ENCODE data around the gene SPPL3.

The SPPL3 gene

DNA sequence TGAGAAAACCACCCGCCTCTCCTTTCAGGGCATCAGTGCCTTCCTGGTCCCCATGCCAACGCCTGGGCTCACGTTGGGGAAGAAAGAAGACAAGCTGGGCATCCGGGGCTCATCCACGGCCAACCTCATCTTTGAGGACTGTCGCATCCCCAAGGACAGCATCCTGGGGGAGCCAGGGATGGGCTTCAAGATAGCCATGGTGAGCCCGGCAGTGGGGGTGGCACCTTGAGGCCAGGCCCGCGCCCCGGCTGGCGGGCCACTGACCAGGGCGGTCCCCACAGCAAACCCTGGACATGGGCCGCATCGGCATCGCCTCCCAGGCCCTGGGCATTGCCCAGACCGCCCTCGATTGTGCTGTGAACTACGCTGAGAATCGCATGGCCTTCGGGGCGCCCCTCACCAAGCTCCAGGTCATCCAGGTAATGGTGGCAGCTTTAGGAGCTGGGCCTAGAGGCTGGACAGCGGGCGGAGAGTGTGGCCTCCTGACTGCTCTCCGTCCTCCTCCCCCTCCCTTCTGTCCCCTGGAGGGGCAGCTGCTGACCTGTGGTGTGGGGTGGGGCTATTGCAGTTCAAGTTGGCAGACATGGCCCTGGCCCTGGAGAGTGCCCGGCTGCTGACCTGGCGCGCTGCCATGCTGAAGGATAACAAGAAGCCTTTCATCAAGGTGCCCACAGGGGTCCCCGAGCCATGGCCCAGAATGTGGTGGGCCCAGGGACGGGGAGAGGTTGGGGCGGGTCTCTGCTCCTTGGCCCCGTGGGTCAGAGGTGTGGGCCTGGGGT is 165.7 kb downstream of the SPPL3 start (continued):
- TF ChIP-seq, protein P1, sequence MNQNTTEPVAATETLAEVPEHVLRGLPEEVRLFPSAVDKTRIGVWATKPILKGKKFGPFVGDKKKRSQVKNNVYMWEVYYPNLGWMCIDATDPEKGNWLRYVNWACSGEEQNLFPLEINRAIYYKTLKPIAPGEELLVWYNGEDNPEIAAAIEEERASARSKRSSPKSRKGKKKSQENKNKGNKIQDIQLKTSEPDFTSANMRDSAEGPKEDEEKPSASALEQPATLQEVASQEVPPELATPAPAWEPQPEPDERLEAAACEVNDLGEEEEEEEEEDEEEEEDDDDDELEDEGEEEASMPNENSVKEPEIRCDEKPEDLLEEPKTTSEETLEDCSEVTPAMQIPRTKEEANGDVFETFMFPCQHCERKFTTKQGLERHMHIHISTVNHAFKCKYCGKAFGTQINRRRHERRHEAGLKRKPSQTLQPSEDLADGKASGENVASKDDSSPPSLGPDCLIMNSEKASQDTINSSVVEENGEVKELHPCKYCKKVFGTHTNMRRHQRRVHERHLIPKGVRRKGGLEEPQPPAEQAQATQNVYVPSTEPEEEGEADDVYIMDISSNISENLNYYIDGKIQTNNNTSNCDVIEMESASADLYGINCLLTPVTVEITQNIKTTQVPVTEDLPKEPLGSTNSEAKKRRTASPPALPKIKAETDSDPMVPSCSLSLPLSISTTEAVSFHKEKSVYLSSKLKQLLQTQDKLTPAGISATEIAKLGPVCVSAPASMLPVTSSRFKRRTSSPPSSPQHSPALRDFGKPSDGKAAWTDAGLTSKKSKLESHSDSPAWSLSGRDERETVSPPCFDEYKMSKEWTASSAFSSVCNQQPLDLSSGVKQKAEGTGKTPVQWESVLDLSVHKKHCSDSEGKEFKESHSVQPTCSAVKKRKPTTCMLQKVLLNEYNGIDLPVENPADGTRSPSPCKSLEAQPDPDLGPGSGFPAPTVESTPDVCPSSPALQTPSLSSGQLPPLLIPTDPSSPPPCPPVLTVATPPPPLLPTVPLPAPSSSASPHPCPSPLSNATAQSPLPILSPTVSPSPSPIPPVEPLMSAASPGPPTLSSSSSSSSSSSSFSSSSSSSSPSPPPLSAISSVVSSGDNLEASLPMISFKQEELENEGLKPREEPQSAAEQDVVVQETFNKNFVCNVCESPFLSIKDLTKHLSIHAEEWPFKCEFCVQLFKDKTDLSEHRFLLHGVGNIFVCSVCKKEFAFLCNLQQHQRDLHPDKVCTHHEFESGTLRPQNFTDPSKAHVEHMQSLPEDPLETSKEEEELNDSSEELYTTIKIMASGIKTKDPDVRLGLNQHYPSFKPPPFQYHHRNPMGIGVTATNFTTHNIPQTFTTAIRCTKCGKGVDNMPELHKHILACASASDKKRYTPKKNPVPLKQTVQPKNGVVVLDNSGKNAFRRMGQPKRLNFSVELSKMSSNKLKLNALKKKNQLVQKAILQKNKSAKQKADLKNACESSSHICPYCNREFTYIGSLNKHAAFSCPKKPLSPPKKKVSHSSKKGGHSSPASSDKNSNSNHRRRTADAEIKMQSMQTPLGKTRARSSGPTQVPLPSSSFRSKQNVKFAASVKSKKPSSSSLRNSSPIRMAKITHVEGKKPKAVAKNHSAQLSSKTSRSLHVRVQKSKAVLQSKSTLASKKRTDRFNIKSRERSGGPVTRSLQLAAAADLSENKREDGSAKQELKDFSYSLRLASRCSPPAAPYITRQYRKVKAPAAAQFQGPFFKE (tag by site-specific recombination; IDR thresholded peaks at IDR 0.05; ENCODE audit: borderline replicate concordance) = no peak
- TF ChIP-seq YY2 (tag by site-specific recombination; IDR thresholded peaks at IDR 0.05) = no peak

DNA sequence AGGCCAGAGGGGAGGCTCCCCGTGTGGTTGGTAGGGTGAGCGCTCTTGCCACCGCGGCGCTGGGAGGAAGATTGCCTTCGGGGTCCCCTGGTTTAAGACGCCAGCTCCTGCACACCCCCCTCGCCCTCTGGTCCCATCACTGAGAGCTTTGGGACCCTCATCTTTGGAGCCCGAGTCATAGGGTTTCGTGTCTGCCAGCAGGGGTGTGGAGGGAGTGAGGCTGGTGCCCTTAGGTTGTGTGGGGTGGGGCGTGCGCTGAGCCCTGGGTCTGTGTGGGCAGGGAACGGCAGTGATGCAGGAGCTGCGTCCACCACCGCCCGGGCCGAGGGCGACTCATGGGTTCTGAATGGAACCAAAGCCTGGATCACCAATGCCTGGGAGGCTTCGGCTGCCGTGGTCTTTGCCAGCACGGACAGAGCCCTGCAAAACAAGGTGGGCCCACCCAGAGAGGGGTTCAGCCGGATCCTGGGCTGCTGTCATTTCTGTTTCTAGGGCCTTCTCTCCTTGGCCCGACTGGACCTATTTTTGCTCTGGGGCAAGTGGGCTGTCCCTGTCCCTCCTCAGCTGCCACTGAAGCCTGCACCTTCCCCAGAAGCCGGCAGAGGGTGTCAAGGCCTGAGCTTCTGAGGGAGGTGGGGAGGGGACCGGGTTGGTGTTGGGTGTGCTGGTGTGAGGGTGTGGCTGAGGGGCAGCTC is 166.5 kb downstream of the SPPL3 start:
- H3K36me3 ChIP-seq (ENCODE audit: control insufficient read depth in 2 of 2, insufficient read depth in 1 of 2, low read length in 2 of 2) = peaks cover 0 to 27% of the 10 kb centered on the region in 2 experiments; a peak in 2 of 3 replicates
- POLR2A ChIA-PET = no interaction called here
- TF ChIP-seq ZNF404 (tag by site-specific recombination; IDR thresholded peaks at IDR 0.05) (no peak), ZNF654 (tag by site-specific recombination; IDR thresholded peaks at IDR 0.05; ENCODE audit: low read depth) (peak; percentile 14; the same call in 1 of the 2 replicates), ZNF629 (tag by site-specific recombination; IDR thresholded peaks at IDR 0.05) (no peak), KLF10 (tag by site-specific recombination; IDR thresholded peaks at IDR 0.05) (no peak)
- TF ChIP-seq, protein P2, sequence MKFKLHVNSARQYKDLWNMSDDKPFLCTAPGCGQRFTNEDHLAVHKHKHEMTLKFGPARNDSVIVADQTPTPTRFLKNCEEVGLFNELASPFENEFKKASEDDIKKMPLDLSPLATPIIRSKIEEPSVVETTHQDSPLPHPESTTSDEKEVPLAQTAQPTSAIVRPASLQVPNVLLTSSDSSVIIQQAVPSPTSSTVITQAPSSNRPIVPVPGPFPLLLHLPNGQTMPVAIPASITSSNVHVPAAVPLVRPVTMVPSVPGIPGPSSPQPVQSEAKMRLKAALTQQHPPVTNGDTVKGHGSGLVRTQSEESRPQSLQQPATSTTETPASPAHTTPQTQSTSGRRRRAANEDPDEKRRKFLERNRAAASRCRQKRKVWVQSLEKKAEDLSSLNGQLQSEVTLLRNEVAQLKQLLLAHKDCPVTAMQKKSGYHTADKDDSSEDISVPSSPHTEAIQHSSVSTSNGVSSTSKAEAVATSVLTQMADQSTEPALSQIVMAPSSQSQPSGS (tag by site-specific recombination; IDR thresholded peaks at IDR 0.05; ENCODE audit: low read depth) = no peak
- no peak overlapping the region for H3K27ac ChIP-seq (ENCODE audit: extremely low read depth, low read depth, low read length)
- CTCF ChIA-PET = interaction anchor here (0.5 to 2.0 kb wide), 3 partner anchors 226 to 800 kb away, joined by 3 to 5 read pairs (median 4); no protein-coding TSS in a partner anchor
- no peaks in the 10 kb centered on the region for H3K4me1 ChIP-seq (ENCODE audit: control insufficient read depth, insufficient read depth, low read length)
- H3K4me3 ChIP-seq (ENCODE audit: low read depth, low read length) = no peak overlapping the region
- H3K9me3 ChIP-seq (ENCODE audit: control insufficient read depth, insufficient read depth, low read depth, low read length) = no peaks in the 10 kb centered on the region

DNA sequence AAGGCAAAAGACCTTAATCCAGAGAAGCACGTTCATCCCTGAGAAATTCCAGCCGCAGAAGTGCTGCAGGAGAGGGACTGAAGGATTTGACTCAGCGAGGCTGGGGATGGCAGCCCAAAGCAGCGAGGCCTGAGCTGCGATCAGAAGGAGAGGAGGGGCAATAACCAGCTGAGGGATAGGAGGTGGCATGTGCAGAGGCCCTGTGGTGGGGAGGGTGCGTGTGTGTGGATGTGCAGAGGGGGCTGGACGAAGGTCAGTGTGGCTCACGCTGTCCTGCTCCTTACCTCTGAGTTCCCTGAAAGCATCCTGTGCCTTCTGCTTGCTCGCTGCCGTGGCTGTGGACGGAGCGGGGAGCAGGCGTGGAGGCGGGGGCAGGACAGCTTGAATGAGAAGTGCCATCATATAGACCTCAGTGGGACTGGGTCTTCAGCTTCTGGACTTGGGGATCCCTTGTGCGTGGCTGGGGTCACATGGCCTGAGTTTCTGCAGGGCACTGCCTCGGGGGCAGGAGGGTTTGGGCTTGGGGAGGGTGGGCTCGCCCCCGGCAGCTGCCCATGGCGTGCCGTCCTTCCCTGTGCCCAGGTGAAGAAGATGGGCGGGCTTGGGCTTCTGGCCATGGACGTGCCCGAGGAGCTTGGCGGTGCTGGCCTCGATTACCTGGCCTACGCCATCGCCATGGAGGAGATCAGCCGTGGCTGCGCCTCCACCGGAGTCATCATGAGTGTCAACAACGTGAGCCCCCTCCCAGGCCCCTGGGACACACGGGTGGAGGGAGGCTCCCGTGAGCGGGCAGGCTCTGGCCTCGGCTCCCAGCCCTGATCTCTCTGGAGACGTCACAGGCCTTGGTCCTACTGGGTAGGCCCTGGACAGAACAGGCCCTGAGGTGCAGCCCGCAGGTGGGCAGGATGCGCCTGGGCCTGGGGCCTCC is 167.5 kb downstream of the SPPL3 start:
- Histone ChIP-seq H3K4me3 (ENCODE audit: low read depth, low read length) (no peak overlapping the region), H3K9me3 (ENCODE audit: control insufficient read depth, insufficient read depth, low read depth, low read length) (no peaks in the 10 kb centered on the region), H3K36me3 (ENCODE audit: control insufficient read depth in 2 of 2, insufficient read depth in 1 of 2, low read length in 2 of 2) (peaks cover 0 to 27% of the 10 kb centered on the region in 2 experiments; a peak in 2 of 3 replicates), H3K4me1 (ENCODE audit: control insufficient read depth, insufficient read depth, low read length) (no peaks in the 10 kb centered on the region), H3K27ac (ENCODE audit: extremely low read depth, low read depth, low read length) (no peak overlapping the region)
- TF ChIP-seq ZBTB17 (tag by site-specific recombination; IDR thresholded peaks at IDR 0.05) (peak; percentile 86), ZNF174 (tag by site-specific recombination; IDR thresholded peaks at IDR 0.05) (no peak), ZNF623 (tag by site-specific recombination; IDR thresholded peaks at IDR 0.05) (peak; percentile 87), ZNF561 (tag by site-specific recombination; IDR thresholded peaks at IDR 0.05; ENCODE audit: borderline replicate concordance) (no peak)
- ChIA-PET POLR2A (no interaction called here), CTCF (interaction anchor here (0.6 to 2.0 kb wide), 2 partner anchors 227 to 235 kb away, joined by 4 to 5 read pairs; no protein-coding TSS in a partner anchor)

All from HEK293 (cell line).